Measurements from ENCODE around the gene LRRC39.

LRRC39 gene

DNA sequence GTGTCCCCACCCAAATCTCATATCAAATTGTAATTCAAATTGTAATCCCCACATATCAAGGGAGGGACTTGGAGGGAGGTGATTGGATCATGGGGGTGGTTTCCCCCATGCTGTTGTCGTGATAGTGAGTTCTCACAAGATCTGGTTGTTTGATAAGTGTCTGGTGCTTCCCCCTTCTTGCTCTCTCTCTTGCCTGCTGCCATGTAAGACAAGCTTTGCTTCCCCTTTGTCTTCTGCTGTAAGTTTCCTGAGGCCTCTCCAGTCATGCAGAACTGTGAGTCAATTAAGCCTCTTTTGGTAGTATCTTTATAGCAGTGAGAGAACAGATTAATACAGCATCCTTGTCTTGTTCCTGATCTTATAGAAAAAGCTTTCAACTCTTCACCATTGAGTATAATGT lies 6.5 kb upstream of the LRRC39 start:
- Histone ChIP-seq H3K36me3 (ENCODE audit: control insufficient read depth in 2 of 2, insufficient read depth in 1 of 2, low read length in 2 of 2) (no peaks in the 10 kb centered on the region), H3K4me3 (ENCODE audit: low read depth, low read length) (no peak overlapping the region), H3K4me1 (ENCODE audit: control insufficient read depth, insufficient read depth, low read length) (0 out of 2 replicates have a peak, but pooled peaks cover 5% of the 10 kb centered on the region), H3K27ac (ENCODE audit: extremely low read depth, low read depth, low read length) (no peak overlapping the region), H3K9me3 (ENCODE audit: control insufficient read depth, insufficient read depth, low read depth, low read length) (no peaks in the 10 kb centered on the region)
- TF ChIP-seq YY2 (tag by site-specific recombination; IDR thresholded peaks at IDR 0.05) (no peak), ZNF48 (tag by site-specific recombination; IDR thresholded peaks at IDR 0.05) (no peak)
- TF ChIP-seq, protein P1, sequence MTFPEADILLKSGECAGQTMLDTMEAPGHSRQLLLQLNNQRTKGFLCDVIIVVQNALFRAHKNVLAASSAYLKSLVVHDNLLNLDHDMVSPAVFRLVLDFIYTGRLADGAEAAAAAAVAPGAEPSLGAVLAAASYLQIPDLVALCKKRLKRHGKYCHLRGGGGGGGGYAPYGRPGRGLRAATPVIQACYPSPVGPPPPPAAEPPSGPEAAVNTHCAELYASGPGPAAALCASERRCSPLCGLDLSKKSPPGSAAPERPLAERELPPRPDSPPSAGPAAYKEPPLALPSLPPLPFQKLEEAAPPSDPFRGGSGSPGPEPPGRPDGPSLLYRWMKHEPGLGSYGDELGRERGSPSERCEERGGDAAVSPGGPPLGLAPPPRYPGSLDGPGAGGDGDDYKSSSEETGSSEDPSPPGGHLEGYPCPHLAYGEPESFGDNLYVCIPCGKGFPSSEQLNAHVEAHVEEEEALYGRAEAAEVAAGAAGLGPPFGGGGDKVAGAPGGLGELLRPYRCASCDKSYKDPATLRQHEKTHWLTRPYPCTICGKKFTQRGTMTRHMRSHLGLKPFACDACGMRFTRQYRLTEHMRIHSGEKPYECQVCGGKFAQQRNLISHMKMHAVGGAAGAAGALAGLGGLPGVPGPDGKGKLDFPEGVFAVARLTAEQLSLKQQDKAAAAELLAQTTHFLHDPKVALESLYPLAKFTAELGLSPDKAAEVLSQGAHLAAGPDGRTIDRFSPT (tag by site-specific recombination; IDR thresholded peaks at IDR 0.05), result no peak
- ChIA-PET POLR2A (no interaction called here), CTCF (interaction anchor here (0.5 kb wide), 1 partner anchor 167 kb away, joined by 3 read pairs; no protein-coding TSS in a partner anchor)

DNA sequence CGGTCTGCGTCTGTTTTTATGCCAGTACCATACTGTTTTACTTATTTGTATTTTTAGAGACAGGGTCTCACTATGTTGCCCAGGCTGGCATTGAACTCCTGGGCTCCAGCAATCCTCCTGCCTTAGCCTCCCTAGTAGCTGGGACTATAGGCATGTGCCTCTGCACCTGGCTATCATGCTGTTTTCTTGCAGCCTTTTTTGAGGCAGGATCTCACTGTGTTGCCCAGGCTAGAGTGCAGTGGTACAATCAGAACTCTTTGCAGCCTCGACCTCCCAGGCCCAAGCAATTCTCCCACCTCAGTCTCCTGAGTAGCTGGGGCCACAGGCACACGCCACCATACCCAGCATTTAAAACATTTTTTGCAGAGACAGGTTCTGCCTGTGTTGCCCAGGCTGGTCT lies 5.3 kb upstream of the LRRC39 start:
- peak; percentile 82 for TF ChIP-seq ZNF121 (tag by site-specific recombination; IDR thresholded peaks at IDR 0.05)
- TF ChIP-seq ZNF548 (tag by site-specific recombination; IDR thresholded peaks at IDR 0.05), result no peak
- TF ChIP-seq HOXD13 (CRISPR knock-in tag; IDR thresholded peaks at IDR 0.05; ENCODE audit: borderline replicate concordance), result no peak
- Histone ChIP-seq H3K4me3 (ENCODE audit: low read depth, low read length) (no peak overlapping the region), H3K9me3 (ENCODE audit: control insufficient read depth, insufficient read depth, low read depth, low read length) (no peaks in the 10 kb centered on the region), H3K4me1 (ENCODE audit: control insufficient read depth, insufficient read depth, low read length) (0 out of 2 replicates have a peak, but pooled peaks cover 2% of the 10 kb centered on the region), H3K36me3 (ENCODE audit: control insufficient read depth in 2 of 2, insufficient read depth in 1 of 2, low read length in 2 of 2) (no peaks in the 10 kb centered on the region), H3K27ac (ENCODE audit: extremely low read depth, low read depth, low read length) (no peak overlapping the region)
- POLR2A ChIA-PET, result no interaction called here
- CTCF ChIA-PET, result no interaction called here

DNA sequence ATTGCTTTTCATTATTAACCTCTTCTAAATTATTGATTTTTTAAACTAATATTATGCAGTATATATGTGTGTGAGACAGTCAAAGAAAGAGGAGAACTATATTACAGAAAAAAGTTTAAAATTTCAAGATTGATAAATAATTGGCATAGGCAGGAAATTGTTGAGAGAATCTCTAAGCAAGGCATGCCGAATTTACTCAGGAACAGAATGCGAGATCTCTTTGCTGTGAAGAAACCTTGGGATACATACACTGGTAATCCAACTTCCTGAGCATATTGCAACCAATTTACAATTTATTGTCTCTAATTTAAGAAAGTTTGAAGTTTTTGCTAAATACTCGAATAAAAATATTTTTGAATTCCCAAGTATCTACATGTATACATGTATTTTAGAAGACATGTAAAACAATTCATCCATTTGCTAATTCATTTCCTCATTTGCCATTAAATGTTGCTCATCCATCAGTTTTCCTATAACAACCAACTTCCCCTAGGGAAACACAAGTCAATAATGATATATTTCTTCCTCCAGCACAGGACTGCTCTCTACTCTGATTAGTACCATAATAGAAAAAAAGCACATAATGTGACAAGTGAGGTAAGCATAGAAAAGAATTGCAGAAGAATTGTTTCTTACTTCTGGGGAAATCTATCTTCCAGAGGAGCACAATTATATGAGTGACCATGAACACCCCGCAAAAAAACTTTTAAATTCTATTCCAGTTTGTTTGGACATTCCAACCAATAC lies 588 bp downstream of the LRRC39 start:
- no peaks in the 10 kb centered on the region for H3K36me3 ChIP-seq (ENCODE audit: control insufficient read depth in 2 of 2, insufficient read depth in 1 of 2, low read length in 2 of 2)
- ChIA-PET POLR2A (no interaction called here), CTCF (interaction anchor here (0.8 kb wide), 1 partner anchor 279 kb away, joined by 3 read pairs; no protein-coding TSS in a partner anchor)
- TF ChIP-seq, protein P2, sequence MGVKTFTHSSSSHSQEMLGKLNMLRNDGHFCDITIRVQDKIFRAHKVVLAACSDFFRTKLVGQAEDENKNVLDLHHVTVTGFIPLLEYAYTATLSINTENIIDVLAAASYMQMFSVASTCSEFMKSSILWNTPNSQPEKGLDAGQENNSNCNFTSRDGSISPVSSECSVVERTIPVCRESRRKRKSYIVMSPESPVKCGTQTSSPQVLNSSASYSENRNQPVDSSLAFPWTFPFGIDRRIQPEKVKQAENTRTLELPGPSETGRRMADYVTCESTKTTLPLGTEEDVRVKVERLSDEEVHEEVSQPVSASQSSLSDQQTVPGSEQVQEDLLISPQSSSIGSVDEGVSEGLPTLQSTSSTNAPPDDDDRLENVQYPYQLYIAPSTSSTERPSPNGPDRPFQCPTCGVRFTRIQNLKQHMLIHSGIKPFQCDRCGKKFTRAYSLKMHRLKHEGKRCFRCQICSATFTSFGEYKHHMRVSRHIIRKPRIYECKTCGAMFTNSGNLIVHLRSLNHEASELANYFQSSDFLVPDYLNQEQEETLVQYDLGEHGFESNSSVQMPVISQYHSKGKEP (tag by site-specific recombination; IDR thresholded peaks at IDR 0.05), result no peak
- TF ChIP-seq ZNF274 (IDR thresholded peaks at IDR 0.05; ENCODE audit: low read length), result no peak
- TF ChIP-seq ZNF274 (tag by site-specific recombination; IDR thresholded peaks at IDR 0.05; ENCODE audit: borderline replicate concordance), result no peak
- no peak for TF ChIP-seq WT1 (tag by site-specific recombination; IDR thresholded peaks at IDR 0.05)
- TF ChIP-seq ZNF248 (tag by site-specific recombination; IDR thresholded peaks at IDR 0.05), result no peak
- no peak for TF ChIP-seq ZNF707 (tag by site-specific recombination; IDR thresholded peaks at IDR 0.05)
- no peak for TF ChIP-seq ZNF701 (tag by site-specific recombination; IDR thresholded peaks at IDR 0.05)
- TF ChIP-seq ZNF16 (tag by site-specific recombination; IDR thresholded peaks at IDR 0.05; ENCODE audit: low read depth), result no peak
- TF ChIP-seq, protein P3, sequence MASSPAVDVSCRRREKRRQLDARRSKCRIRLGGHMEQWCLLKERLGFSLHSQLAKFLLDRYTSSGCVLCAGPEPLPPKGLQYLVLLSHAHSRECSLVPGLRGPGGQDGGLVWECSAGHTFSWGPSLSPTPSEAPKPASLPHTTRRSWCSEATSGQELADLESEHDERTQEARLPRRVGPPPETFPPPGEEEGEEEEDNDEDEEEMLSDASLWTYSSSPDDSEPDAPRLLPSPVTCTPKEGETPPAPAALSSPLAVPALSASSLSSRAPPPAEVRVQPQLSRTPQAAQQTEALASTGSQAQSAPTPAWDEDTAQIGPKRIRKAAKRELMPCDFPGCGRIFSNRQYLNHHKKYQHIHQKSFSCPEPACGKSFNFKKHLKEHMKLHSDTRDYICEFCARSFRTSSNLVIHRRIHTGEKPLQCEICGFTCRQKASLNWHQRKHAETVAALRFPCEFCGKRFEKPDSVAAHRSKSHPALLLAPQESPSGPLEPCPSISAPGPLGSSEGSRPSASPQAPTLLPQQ (tag by site-specific recombination; IDR thresholded peaks at IDR 0.05), result no peak
- no peak for TF ChIP-seq SALL2 (tag by site-specific recombination; IDR thresholded peaks at IDR 0.05; ENCODE audit: borderline replicate concordance)
- no peak for TF ChIP-seq ZNF23 (tag by site-specific recombination; IDR thresholded peaks at IDR 0.05; ENCODE audit: borderline replicate concordance)
- TF ChIP-seq ZNF626 (tag by site-specific recombination; IDR thresholded peaks at IDR 0.05), result no peak
- TF ChIP-seq ZNF416 (tag by site-specific recombination; IDR thresholded peaks at IDR 0.05), result no peak
- TF ChIP-seq, protein P4, sequence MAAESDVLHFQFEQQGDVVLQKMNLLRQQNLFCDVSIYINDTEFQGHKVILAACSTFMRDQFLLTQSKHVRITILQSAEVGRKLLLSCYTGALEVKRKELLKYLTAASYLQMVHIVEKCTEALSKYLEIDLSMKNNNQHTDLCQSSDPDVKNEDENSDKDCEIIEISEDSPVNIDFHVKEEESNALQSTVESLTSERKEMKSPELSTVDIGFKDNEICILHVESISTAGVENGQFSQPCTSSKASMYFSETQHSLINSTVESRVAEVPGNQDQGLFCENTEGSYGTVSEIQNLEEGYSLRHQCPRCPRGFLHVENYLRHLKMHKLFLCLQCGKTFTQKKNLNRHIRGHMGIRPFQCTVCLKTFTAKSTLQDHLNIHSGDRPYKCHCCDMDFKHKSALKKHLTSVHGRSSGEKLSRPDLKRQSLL (tag by site-specific recombination; IDR thresholded peaks at IDR 0.05), result no peak
- TF ChIP-seq ZNF221 (tag by site-specific recombination; IDR thresholded peaks at IDR 0.05; ENCODE audit: borderline replicate concordance), result no peak
- TF ChIP-seq RBAK (tag by site-specific recombination; IDR thresholded peaks at IDR 0.05), result no peak
- no peak for TF ChIP-seq ZNF555 (tag by site-specific recombination; conservative IDR thresholded peaks at IDR 0.05)
- TF ChIP-seq ZNF239 (tag by site-specific recombination; IDR thresholded peaks at IDR 0.05), result no peak
- TF ChIP-seq ZBTB17 (tag by site-specific recombination; IDR thresholded peaks at IDR 0.05), result no peak
- TF ChIP-seq ZNF19 (tag by site-specific recombination; IDR thresholded peaks at IDR 0.05; ENCODE audit: low read depth), result no peak

More for the DNA sequence above, 588 bp downstream of the LRRC39 start:
- no peak overlapping the region for H3K27ac ChIP-seq (ENCODE audit: extremely low read depth, low read depth, low read length)
- no peaks in the 10 kb centered on the region for H3K4me1 ChIP-seq (ENCODE audit: control insufficient read depth, insufficient read depth, low read length)
- no peaks in the 10 kb centered on the region for H3K9me3 ChIP-seq (ENCODE audit: control insufficient read depth, insufficient read depth, low read depth, low read length)
- no peak overlapping the region for H3K4me3 ChIP-seq (ENCODE audit: low read depth, low read length)
